GM21717 (cell line): ENCODE data around the gene COL19A1.
"Not testable (repeated sequence)": the region's sequence is repeated elsewhere in the genome, so short reads cannot be mapped to it uniquely, and the experiment has no call there.

Experiments
- ATAC-seq: cut with Tn5 transposase; IDR thresholded peaks from one replicate; pipeline ENCODE4 v1.9.1; 2021; ENCODE audit warnings: mild to moderate bottlenecking, moderate library complexity; ENCODE audit not compliant: unreplicated experiment

The COL19A1 gene

GRCh38 chr6:69895396-69895795, 29.0 kb downstream of the COL19A1 start:
- no peak for ATAC-seq

GRCh38 chr6:69900869-69901268, 34.5 kb downstream of the COL19A1 start:
- no peak for ATAC-seq

GRCh38 chr6:69901361-69901760, 35.0 kb downstream of the COL19A1 start:
- ATAC-seq = no peak

GRCh38 chr6:69907981-69908498, 41.7 kb downstream of the COL19A1 start:
- no peak for ATAC-seq

GRCh38 chr6:69913361-69913760, 47.0 kb downstream of the COL19A1 start:
- no peak for ATAC-seq

- ATAC-seq = no peak
Observed at GRCh38 chr6:69914015-69914485, 47.7 kb downstream of the COL19A1 start.

- no peak for ATAC-seq
Observed at GRCh38 chr6:69915346-69915745, 49.0 kb downstream of the COL19A1 start.

- ATAC-seq = peak; percentile 71
Observed at GRCh38 chr6:69917834-69918233, 51.5 kb downstream of the COL19A1 start.

- no peak for ATAC-seq
Observed at GRCh38 chr6:69918813-69919475, 52.6 kb downstream of the COL19A1 start.

GRCh38 chr6:69921066-69921465, 54.7 kb downstream of the COL19A1 start:
- not testable (repeated sequence) for ATAC-seq

- not testable (repeated sequence) for ATAC-seq
Observed at GRCh38 chr6:69921611-69922010, 55.3 kb downstream of the COL19A1 start.

GRCh38 chr6:69926745-69927144, 60.4 kb downstream of the COL19A1 start:
- no peak for ATAC-seq

- ATAC-seq = no peak
Observed at GRCh38 chr6:69933239-69933638, 66.9 kb downstream of the COL19A1 start.

- ATAC-seq = no peak
Observed at GRCh38 chr6:69935079-69935478, 68.7 kb downstream of the COL19A1 start.

- ATAC-seq = no peak
Observed at GRCh38 chr6:69936674-69937363, 70.5 kb downstream of the COL19A1 start.

GRCh38 chr6:69937402-69938136, 71.2 kb downstream of the COL19A1 start:
- ATAC-seq = no peak

GRCh38 chr6:69942485-69942884, 76.1 kb downstream of the COL19A1 start:
- ATAC-seq = no peak

- no peak for ATAC-seq
Observed at GRCh38 chr6:69945192-69945591, 78.8 kb downstream of the COL19A1 start.

GRCh38 chr6:69948479-69949114, 82.2 kb downstream of the COL19A1 start:
- ATAC-seq = no peak

GRCh38 chr6:69953491-69953890, 87.1 kb downstream of the COL19A1 start:
- no peak for ATAC-seq

- ATAC-seq = no peak
Observed at GRCh38 chr6:69954733-69955132, 88.4 kb downstream of the COL19A1 start.
